HEK293 (cell line): ENCODE data around the gene CDH23.

Experiments
- CTCF ChIA-PET: fragments of 350-600 bp; formaldehyde crosslinking; extraction: SDS; loops from one replicate; lab custom pipeline; 2021; ENCODE audit warnings: antibody characterized with exemption; lab: Yijun Ruan, JAX
- POLR2A ChIA-PET: fragments of 300-600 bp; formaldehyde crosslinking; extraction: SDS; loops from one replicate; lab custom pipeline; 2020; ENCODE audit warnings: antibody characterized with exemption, inconsistent platforms; lab: Yijun Ruan, JAX
- H3K27ac ChIP-seq: fragments of 200-500 bp; sonication (Bioruptor generic); 2 replicates; pipeline ENCODE4 v1.5.1; 2014; ENCODE audit warnings: low read depth, low read length, control low read depth, inconsistent platforms; ENCODE audit errors: extremely low read depth
- H3K36me3 ChIP-seq, 2 experiments: fragments of 200-500 bp in 1 of 2; sonication (Bioruptor generic) in 1 of 2; 1 replicate in 1 of 2; 2 replicates in 1 of 2; pipeline ENCODE4 v1.5.1; 2014 to 2017; ENCODE audit warnings: inconsistent platforms in 2 of 2, low read length in 2 of 2; ENCODE audit not compliant: control insufficient read depth in 2 of 2, insufficient read depth in 1 of 2
- H3K4me1 ChIP-seq: fragments of 200-500 bp; sonication (Bioruptor generic); 2 replicates; pipeline ENCODE4 v1.5.1; 2014; ENCODE audit warnings: mild to moderate bottlenecking, low read length, inconsistent platforms; ENCODE audit not compliant: control insufficient read depth, insufficient read depth
- H3K4me3 ChIP-seq: 2 replicates; pipeline ENCODE4 v1.5.1; 2011; ENCODE audit warnings: low read depth, mild to moderate bottlenecking, control low read depth, low read length, moderate library complexity
- H3K9me3 ChIP-seq: fragments of 200-500 bp; sonication (Bioruptor generic); 2 replicates; pipeline ENCODE4 v1.5.1; 2014; ENCODE audit warnings: low read depth, low read length, inconsistent platforms; ENCODE audit not compliant: control insufficient read depth, insufficient read depth
- BCL11B ChIP-seq: fragments of 450-650 bp; formaldehyde crosslinking; IDR thresholded peaks from 2 replicates; pipeline ENCODE4 v1.5.1; 2016; ENCODE audit warnings: low read depth, missing biosample characterization, missing genetic modification characterization
- HIC1 ChIP-seq: fragments of 450-650 bp; formaldehyde crosslinking; IDR thresholded peaks from 2 replicates; pipeline ENCODE4 v1.5.1; 2016; ENCODE audit warnings: missing biosample characterization, missing genetic modification characterization
- KLF1 ChIP-seq: fragments of 450-650 bp; formaldehyde crosslinking; IDR thresholded peaks from 2 replicates; pipeline ENCODE4 v1.5.1; 2016; ENCODE audit warnings: missing biosample characterization, missing genetic modification characterization
- REPIN1 ChIP-seq: fragments of 450-650 bp; formaldehyde crosslinking; IDR thresholded peaks from 2 replicates; pipeline ENCODE4 v1.5.1; 2017; ENCODE audit warnings: missing biosample characterization, missing genetic modification characterization, low read depth
- SALL2 ChIP-seq: fragments of 450-650 bp; formaldehyde crosslinking; IDR thresholded peaks from 2 replicates; pipeline ENCODE4 v1.5.0; 2017; ENCODE audit warnings: missing biosample characterization, mild to moderate bottlenecking, missing genetic modification characterization, borderline replicate concordance
- ZBTB11 ChIP-seq: fragments of 450-650 bp; formaldehyde crosslinking; conservative IDR thresholded peaks from 2 replicates; pipeline ENCODE4 v1.5.1; 2016; ENCODE audit warnings: low read depth, missing biosample characterization, missing genetic modification characterization
- ZBTB17 ChIP-seq: fragments of 450-650 bp; formaldehyde crosslinking; IDR thresholded peaks from 2 replicates; pipeline ENCODE4 v1.5.1; 2016; ENCODE audit warnings: missing biosample characterization, missing genetic modification characterization
- ZBTB26 ChIP-seq: fragments of 450-650 bp; formaldehyde crosslinking; optimal IDR thresholded peaks from 2 replicates; pipeline ENCODE3; 2016; ENCODE audit warnings: missing biosample characterization, mild to moderate bottlenecking, missing genetic modification characterization
- ZNF140 ChIP-seq: fragments of 450-650 bp; formaldehyde crosslinking; IDR thresholded peaks from 2 replicates; pipeline ENCODE4 v1.5.1; 2016; ENCODE audit warnings: missing biosample characterization, missing genetic modification characterization
- ZNF211 ChIP-seq: fragments of 450-650 bp; formaldehyde crosslinking; IDR thresholded peaks from 2 replicates; pipeline ENCODE4 v1.5.1; 2016; ENCODE audit warnings: low read depth, missing biosample characterization, missing genetic modification characterization
- ZNF391 ChIP-seq: fragments of 450-650 bp; formaldehyde crosslinking; IDR thresholded peaks from 2 replicates; pipeline ENCODE4 v1.5.1; 2016; ENCODE audit warnings: low read depth, missing biosample characterization, missing genetic modification characterization, borderline replicate concordance
- ZNF473 ChIP-seq: fragments of 450-650 bp; formaldehyde crosslinking; IDR thresholded peaks from 2 replicates; pipeline ENCODE4 v1.5.1; 2017; ENCODE audit warnings: missing biosample characterization, missing genetic modification characterization
- ZNF544 ChIP-seq: fragments of 450-650 bp; formaldehyde crosslinking; IDR thresholded peaks from 2 replicates; pipeline ENCODE4 v1.5.0; 2017; ENCODE audit warnings: missing biosample characterization, missing genetic modification characterization
- ZNF585B ChIP-seq: fragments of 450-650 bp; formaldehyde crosslinking; IDR thresholded peaks from 2 replicates; pipeline ENCODE4 v1.5.1; 2016; ENCODE audit warnings: missing biosample characterization, missing genetic modification characterization
- ZNF654 ChIP-seq: fragments of 450-650 bp; formaldehyde crosslinking; IDR thresholded peaks from 2 replicates; pipeline ENCODE4 v1.5.1; 2016; ENCODE audit warnings: low read depth, missing biosample characterization, missing genetic modification characterization
- ZNF701 ChIP-seq: fragments of 450-650 bp; formaldehyde crosslinking; IDR thresholded peaks from 2 replicates; pipeline ENCODE4 v1.5.1; 2016; ENCODE audit warnings: missing biosample characterization, missing genetic modification characterization
- ZNF707 ChIP-seq: fragments of 450-650 bp; formaldehyde crosslinking; IDR thresholded peaks from 2 replicates; pipeline ENCODE4 v1.5.1; 2016; ENCODE audit warnings: missing biosample characterization, missing genetic modification characterization
- ZNF791 ChIP-seq: fragments of 450-650 bp; formaldehyde crosslinking; IDR thresholded peaks from 2 replicates; pipeline ENCODE4 v1.5.1; 2016; ENCODE audit warnings: missing biosample characterization, missing genetic modification characterization

CDH23 gene

GRCh38 chr10:71765906-71766716, 369.4 kb downstream of the CDH23 start:
- no peak for TF ChIP-seq SALL2 (tag by site-specific recombination)
- no peak for TF ChIP-seq ZNF654 (tag by site-specific recombination)
- TF ChIP-seq ZNF707 (tag by site-specific recombination), result no peak
- no peak for TF ChIP-seq HIC1 (tag by site-specific recombination)
- TF ChIP-seq BCL11B, result no peak
- TF ChIP-seq ZNF701 (tag by site-specific recombination), result no peak
- no peak for TF ChIP-seq ZNF140 (tag by site-specific recombination)
- TF ChIP-seq ZNF585B (tag by site-specific recombination), result no peak
- TF ChIP-seq ZNF791, result no peak
- no peak for TF ChIP-seq ZNF391 (tag by site-specific recombination)
- no peak for TF ChIP-seq ZNF211 (tag by site-specific recombination)
- TF ChIP-seq ZBTB17, result no peak
- TF ChIP-seq REPIN1 (tag by site-specific recombination), result no peak
- no peak for TF ChIP-seq ZNF473
- no peak for TF ChIP-seq ZBTB11 (tag by site-specific recombination)
- TF ChIP-seq ZBTB26 (tag by site-specific recombination), result no peak
- no peak for TF ChIP-seq ZNF544 (tag by site-specific recombination)
- no peaks in the 10 kb centered on the region for H3K4me1 ChIP-seq
- H3K9me3 ChIP-seq, result no peaks in the 10 kb centered on the region
- H3K36me3 ChIP-seq, result no peaks in the 10 kb centered on the region
- H3K4me3 ChIP-seq, result no peak overlapping the region
- CTCF ChIA-PET, result interaction anchor here (0.6 kb wide), 1 partner anchor 279 kb away, joined by 4 read pairs; no protein-coding TSS in a partner anchor
- no peak overlapping the region for H3K27ac ChIP-seq
- POLR2A ChIA-PET, result no interaction called here

GRCh38 chr10:71766717-71767419, 370.1 kb downstream of the CDH23 start:
- no peaks in the 10 kb centered on the region for H3K4me1 ChIP-seq
- H3K36me3 ChIP-seq, result no peaks in the 10 kb centered on the region
- H3K9me3 ChIP-seq, result no peaks in the 10 kb centered on the region
- H3K4me3 ChIP-seq, result no peak overlapping the region
- CTCF ChIA-PET, result interaction anchor here (0.6 to 0.9 kb wide), 3 partner anchors 41 to 447 kb away, joined by 3 to 6 read pairs (median 4); no protein-coding TSS in a partner anchor
- peak; percentile 92 for TF ChIP-seq KLF1
- TF ChIP-seq ZBTB26 (tag by site-specific recombination), result no peak
- POLR2A ChIA-PET, result no interaction called here
- H3K27ac ChIP-seq, result no peak overlapping the region
